ENCODE measurements around the gene ETS1. TPM values are rescaled to one million over a fixed set of nuclear protein-coding genes. Genes with fewer than 3 reads are reported as not detected.

ETS1 gene
- total and polyA plus RNA-seq, 10 donors = 58.1 to 455 (median 352) TPM

DNA sequence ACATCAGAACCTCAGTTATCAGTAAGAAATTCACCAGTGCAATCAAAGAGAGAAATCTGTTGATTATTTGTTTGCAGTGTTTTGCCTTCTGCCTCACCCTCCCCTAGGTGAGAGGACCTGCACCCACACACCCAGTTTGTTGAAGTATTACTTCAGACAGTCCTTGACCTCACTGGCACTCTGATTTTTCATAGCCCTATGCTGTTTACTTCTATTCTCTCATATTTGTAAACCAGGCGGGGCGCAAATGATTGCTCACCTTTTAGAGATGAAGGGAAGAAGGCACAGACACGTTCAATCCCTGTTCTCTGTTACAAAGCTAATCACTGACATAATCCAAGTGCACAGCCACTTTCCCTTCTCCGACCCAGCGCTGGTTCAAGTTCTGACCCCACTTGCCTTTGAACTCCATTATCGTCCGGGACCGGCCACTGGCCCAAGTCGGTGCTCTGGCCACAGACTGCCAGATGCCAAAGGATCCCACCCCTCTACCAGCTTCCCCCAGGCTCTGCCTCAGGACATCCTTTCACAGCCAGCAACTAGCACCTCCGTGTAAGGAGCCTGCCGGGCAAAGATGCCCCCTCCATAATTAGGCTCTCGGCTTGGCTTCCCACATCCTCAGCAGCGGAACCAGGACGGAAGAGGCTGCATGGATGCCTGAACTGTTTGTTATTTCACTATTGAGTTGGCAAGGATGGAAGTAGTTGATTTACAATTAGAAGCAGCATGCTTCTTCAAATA, 1.7 kb downstream of the ETS1 start:
- 51 to 74% (median 61%) methylated on average over 14 of the region's 14 CpGs for WGBS, 5 donors
- Histone ChIP-seq H3K36me3 (no peaks in the 10 kb centered on the region), H3K27me3 (replicated peaks in 1 of 7) (no peaks in the 10 kb centered on the region), H3K4me1 (peaks cover 0 to 52% (median 25%) of the 10 kb centered on the region in 6 donors), H3K27ac (peak overlapping the region; percentile 43 to 82 (median 72)), H3K4me3 (peak overlapping the region; percentile 6 to 68 (median 36)), H3K9me3 (no peaks in the 10 kb centered on the region)
- DNase-seq = no peak
- intact Hi-C loops (cut with DNase I; ENCODE audit: low total_unique reads) = no loop called here
- no peak for TF ChIP-seq POLR2A (IDR thresholded peaks at IDR 0.05)
- TF ChIP-seq POLR2AphosphoS5 (IDR thresholded peaks at IDR 0.05) = peak in 1 of 3 donors; percentile 47

DNA sequence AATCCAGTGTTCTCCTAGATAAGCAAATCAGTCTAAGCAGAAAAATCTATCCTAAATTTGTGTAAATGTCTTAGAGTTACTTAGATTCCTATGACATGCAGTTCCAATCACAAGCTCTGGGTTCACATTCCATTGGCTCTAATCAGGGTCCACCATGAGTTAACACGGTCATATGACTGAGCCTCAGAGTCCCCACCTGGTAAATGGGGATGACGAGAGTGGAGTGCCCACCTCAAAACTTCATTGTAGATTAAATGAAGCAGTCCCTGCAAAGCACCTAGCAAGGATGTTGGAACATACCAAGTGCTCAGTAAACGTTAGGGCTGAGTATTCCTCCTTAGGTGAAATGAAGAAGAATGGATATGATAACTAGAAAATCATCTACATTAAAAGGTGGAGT, 3.1 kb downstream of the ETS1 start:
- Histone ChIP-seq H3K27me3 (replicated peaks in 1 of 7) (no peaks in the 10 kb centered on the region), H3K4me1 (peaks cover 2 to 66% (median 36%) of the 10 kb centered on the region in 6 donors), H3K9me3 (no peaks in the 10 kb centered on the region), H3K27ac (peak overlapping the region in 5 of 8 donors; percentile 9 to 57 (median 30)), H3K4me3 (peak overlapping the region in 1 of 8 donors; percentile 30), H3K36me3 (no peaks in the 10 kb centered on the region)
- WGBS, 5 donors = 80 to 89% (median 83%) methylated on average over 3 of the region's 3 CpGs
- intact Hi-C loops (cut with DNase I; ENCODE audit: low total_unique reads) = no loop called here
- DNase-seq = no peak
- TF ChIP-seq POLR2A (IDR thresholded peaks at IDR 0.05) = no peak
- no peak for TF ChIP-seq POLR2AphosphoS5 (IDR thresholded peaks at IDR 0.05)

DNA sequence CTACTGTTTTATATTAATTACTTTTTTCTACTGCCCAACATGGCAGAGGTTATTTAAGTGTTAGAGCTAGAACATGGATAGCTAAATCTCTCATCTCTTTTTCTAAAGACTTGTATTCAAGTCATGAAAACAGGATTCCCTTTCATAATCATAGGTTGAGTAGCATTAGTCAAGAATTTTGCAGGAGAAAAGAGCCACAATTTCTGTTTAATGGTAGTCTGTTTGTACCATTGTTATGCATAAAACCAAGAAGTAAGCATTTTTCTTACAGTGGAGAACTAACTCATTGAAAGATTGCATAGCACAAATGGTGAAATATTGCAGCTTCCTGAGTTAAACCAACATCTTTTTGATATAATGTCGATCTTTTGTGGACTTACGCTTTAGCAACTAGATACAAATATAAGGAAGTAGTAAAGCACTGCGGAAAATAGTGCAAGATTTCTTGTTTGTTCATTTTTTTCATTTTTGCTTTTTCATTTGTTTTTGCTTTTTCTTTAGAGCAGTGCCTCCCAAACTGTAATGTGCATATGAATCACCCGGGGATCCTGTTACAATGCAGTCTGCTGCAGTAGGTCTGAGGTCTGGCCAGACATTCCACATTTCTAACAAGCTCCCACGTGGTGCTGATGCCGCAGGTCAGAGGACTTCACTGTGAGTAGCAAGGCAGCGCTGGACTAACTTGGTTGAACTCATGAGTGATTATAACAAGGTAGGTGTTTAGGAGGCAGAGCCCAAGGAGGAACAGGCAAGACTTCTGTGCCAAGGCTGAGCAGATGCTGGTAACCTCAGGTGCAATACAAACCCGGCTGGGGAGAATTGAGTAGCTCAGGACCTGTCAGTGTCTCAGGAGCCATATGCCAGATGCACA, 4.6 kb downstream of the ETS1 start:
- WGBS, 5 donors = 33 to 60% (median 52%) methylated on average over 8 of the region's 8 CpGs
- Histone ChIP-seq H3K4me3 (peak overlapping the region in 1 of 8 donors; percentile 44), H3K4me1 (peaks cover 4 to 80% (median 45%) of the 10 kb centered on the region in 6 donors), H3K36me3 (no peaks in the 10 kb centered on the region), H3K27me3 (replicated peaks in 1 of 7) (no peaks in the 10 kb centered on the region), H3K9me3 (no peaks in the 10 kb centered on the region), H3K27ac (peak overlapping the region in 7 of 8 donors; percentile 4 to 76 (median 50))
- TF ChIP-seq, protein P1, sequence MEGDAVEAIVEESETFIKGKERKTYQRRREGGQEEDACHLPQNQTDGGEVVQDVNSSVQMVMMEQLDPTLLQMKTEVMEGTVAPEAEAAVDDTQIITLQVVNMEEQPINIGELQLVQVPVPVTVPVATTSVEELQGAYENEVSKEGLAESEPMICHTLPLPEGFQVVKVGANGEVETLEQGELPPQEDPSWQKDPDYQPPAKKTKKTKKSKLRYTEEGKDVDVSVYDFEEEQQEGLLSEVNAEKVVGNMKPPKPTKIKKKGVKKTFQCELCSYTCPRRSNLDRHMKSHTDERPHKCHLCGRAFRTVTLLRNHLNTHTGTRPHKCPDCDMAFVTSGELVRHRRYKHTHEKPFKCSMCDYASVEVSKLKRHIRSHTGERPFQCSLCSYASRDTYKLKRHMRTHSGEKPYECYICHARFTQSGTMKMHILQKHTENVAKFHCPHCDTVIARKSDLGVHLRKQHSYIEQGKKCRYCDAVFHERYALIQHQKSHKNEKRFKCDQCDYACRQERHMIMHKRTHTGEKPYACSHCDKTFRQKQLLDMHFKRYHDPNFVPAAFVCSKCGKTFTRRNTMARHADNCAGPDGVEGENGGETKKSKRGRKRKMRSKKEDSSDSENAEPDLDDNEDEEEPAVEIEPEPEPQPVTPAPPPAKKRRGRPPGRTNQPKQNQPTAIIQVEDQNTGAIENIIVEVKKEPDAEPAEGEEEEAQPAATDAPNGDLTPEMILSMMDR (IDR thresholded peaks at IDR 0.05 in 8 of 11, conservative IDR thresholded peaks at IDR 0.05 in 3 of 11) = no peak
- TF ChIP-seq POLR2AphosphoS5 (IDR thresholded peaks at IDR 0.05) = no peak
- TF ChIP-seq POLR2A (IDR thresholded peaks at IDR 0.05) = no peak
- DNase-seq = no peak
- intact Hi-C loops (cut with DNase I; ENCODE audit: low total_unique reads) = no loop called here

DNA sequence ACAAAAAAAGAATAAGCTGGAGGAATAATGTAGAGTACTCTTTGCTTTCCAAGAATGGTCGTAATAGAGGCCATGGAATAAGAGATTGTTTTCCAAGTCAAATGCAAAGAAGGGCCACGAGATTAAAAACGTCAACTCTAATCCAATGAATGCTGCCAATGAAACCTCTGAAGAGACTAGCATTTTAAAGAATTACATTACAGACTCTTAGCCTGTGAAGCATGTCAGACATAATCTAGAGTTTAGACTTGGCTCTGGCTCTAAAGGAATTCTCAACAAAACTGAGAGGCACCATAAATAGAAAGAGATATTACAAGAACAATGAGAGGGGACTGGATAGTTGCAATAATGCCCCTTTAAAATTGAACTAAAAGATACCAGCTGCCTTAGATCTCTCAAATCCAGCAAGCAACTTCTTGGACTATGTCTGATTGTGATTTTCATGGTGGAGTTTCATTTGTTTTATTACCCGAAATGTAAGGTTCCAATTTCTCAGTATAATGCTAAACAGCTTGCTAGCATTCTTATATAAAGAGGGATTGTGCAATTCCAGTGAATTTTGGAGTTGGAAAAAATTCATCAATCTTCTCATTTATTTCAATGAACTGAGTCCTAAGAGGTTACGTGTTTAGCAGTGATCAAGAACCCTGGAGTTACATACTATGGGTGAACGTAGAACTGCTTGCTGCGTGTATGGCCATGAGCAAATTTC, 5.6 kb downstream of the ETS1 start:
- DNase-seq = no peak
- H3K36me3 ChIP-seq = no peaks in the 10 kb centered on the region
- peak overlapping the region in 6 of 8 donors; percentile 9 to 76 (median 50) for H3K27ac ChIP-seq

More for the DNA sequence above, 5.6 kb downstream of the ETS1 start:
- TF ChIP-seq, protein P1 (IDR thresholded peaks at IDR 0.05 in 8 of 11, conservative IDR thresholded peaks at IDR 0.05 in 3 of 11) = no peak
- TF ChIP-seq POLR2A (IDR thresholded peaks at IDR 0.05) = no peak
- no peak for TF ChIP-seq POLR2AphosphoS5 (IDR thresholded peaks at IDR 0.05)
- H3K27me3 ChIP-seq (replicated peaks in 1 of 7) = no peaks in the 10 kb centered on the region
- no peaks in the 10 kb centered on the region for H3K9me3 ChIP-seq
- peaks cover 4 to 86% (median 53%) of the 10 kb centered on the region in 6 donors for H3K4me1 ChIP-seq
- peak overlapping the region in 1 of 8 donors; percentile 44 for H3K4me3 ChIP-seq
- WGBS, 5 donors = 78 to 91% (median 86%) methylated on average over 7 of the region's 7 CpGs
- intact Hi-C loops (cut with DNase I; ENCODE audit: low total_unique reads) = no loop called here
